SK-N-MC (cell line): ENCODE measurements around the gene OPN4.

ENCODE experiments used
- DNase-seq: peaks from one replicate; pipeline ENCODE4 v3.0.0-alpha.2; 2011; ENCODE audit warnings: low read depth, low spot score
- H3K27ac ChIP-seq: fragments of 200-600 bp; sonication (generic); 2 replicates; pipeline ENCODE4 v1.5.1; 2016; ENCODE audit warnings: mixed run types
- H3K36me3 ChIP-seq: fragments of 200-600 bp; sonication (generic); 2 replicates; pipeline ENCODE4 v1.6.1; 2017; ENCODE audit warnings: antibody characterized with exemption, low read length, mixed read lengths; ENCODE audit not compliant: insufficient read depth
- H3K4me3 ChIP-seq: fragments of 200-600 bp; sonication (generic); 2 replicates; pipeline ENCODE4 v1.5.1; 2016
- H3K9ac ChIP-seq: fragments of 200-600 bp; sonication (generic); 2 replicates; pipeline ENCODE4 v1.8.0; 2017; ENCODE audit warnings: mixed run types, mixed read lengths; ENCODE audit not compliant: insufficient read length
- H3K9me3 ChIP-seq: fragments of 200-600 bp; sonication (generic); 2 replicates; pipeline ENCODE4 v1.6.1; 2017; ENCODE audit warnings: low read depth, mild to moderate bottlenecking, antibody characterized with exemption, low read length, moderate library complexity, mixed read lengths
- EZH2 ChIP-seq: fragments of 200-600 bp; sonication (generic); IDR thresholded peaks from one replicate; pipeline ENCODE4 v1.6.1; 2017; ENCODE audit warnings: antibody characterized with exemption
- FOXP2 ChIP-seq: optimal IDR thresholded peaks from 2 replicates; pipeline ENCODE3; 2011; ENCODE audit warnings: mild to moderate bottlenecking, moderate library complexity; ENCODE audit not compliant: insufficient read depth; ENCODE audit errors: extremely low read length, control extremely low read depth
- POLR2AphosphoS5 ChIP-seq: IDR thresholded peaks from 2 replicates; pipeline ENCODE4 v1.6.1; 2012; ENCODE audit warnings: mild to moderate bottlenecking, low read depth, low read length, borderline replicate concordance

Gene OPN4

GRCh38 chr10:86705905-86706304 is 51.6 kb downstream of the OPN4 start:
- Histone ChIP-seq H3K36me3 (no peaks in the 10 kb centered on the region), H3K9me3 (no peaks in the 10 kb centered on the region), H3K9ac (no peak overlapping the region), H3K27ac (no peak overlapping the region), H3K4me3 (no peak overlapping the region)
- no peak for DNase-seq
- no peak for TF ChIP-seq EZH2

GRCh38 chr10:86706401-86706841 is 52.1 kb downstream of the OPN4 start:
- no peaks in the 10 kb centered on the region for H3K9me3 ChIP-seq
- no peak overlapping the region for H3K4me3 ChIP-seq
- no peak overlapping the region for H3K27ac ChIP-seq
- TF ChIP-seq EZH2 (no peak), POLR2AphosphoS5 (no peak), FOXP2 (no peak)
- H3K36me3 ChIP-seq: no peaks in the 10 kb centered on the region
- H3K9ac ChIP-seq: no peak overlapping the region
- DNase-seq: no peak

GRCh38 chr10:86706977-86707376 is 52.6 kb downstream of the OPN4 start:
- Histone ChIP-seq H3K9me3 (no peaks in the 10 kb centered on the region), H3K27ac (no peak overlapping the region), H3K36me3 (no peaks in the 10 kb centered on the region), H3K4me3 (no peak overlapping the region), H3K9ac (no peak overlapping the region)
- TF ChIP-seq FOXP2 (no peak), EZH2 (no peak), POLR2AphosphoS5 (no peak)
- no peak for DNase-seq

- TF ChIP-seq FOXP2: no peak
- no peak for TF ChIP-seq POLR2AphosphoS5
- TF ChIP-seq EZH2: no peak
- Histone ChIP-seq H3K9ac (no peak overlapping the region), H3K27ac (no peak overlapping the region), H3K36me3 (no peaks in the 10 kb centered on the region), H3K9me3 (no peaks in the 10 kb centered on the region), H3K4me3 (no peak overlapping the region)
- DNase-seq: no peak
Observed at GRCh38 chr10:86707505-86707904, 53.2 kb downstream of the OPN4 start.

GRCh38 chr10:86708068-86708782 is 53.9 kb downstream of the OPN4 start:
- no peak for TF ChIP-seq EZH2
- Histone ChIP-seq H3K9me3 (no peaks in the 10 kb centered on the region), H3K4me3 (no peak overlapping the region), H3K27ac (no peak overlapping the region), H3K36me3 (no peaks in the 10 kb centered on the region), H3K9ac (no peak overlapping the region)
- DNase-seq: no peak

GRCh38 chr10:86708783-86709380 is 54.5 kb downstream of the OPN4 start:
- H3K36me3 ChIP-seq: no peaks in the 10 kb centered on the region
- H3K4me3 ChIP-seq: no peak overlapping the region
- H3K9me3 ChIP-seq: no peaks in the 10 kb centered on the region
- DNase-seq: no peak
- no peak overlapping the region for H3K9ac ChIP-seq
- H3K27ac ChIP-seq: no peak overlapping the region
- no peak for TF ChIP-seq FOXP2
- no peak for TF ChIP-seq EZH2
- no peak for TF ChIP-seq POLR2AphosphoS5

GRCh38 chr10:86709396-86710185 is 55.2 kb downstream of the OPN4 start:
- DNase-seq: no peak
- no peak for TF ChIP-seq POLR2AphosphoS5
- TF ChIP-seq EZH2: no peak
- no peak for TF ChIP-seq FOXP2
- Histone ChIP-seq H3K9me3 (no peaks in the 10 kb centered on the region), H3K9ac (no peak overlapping the region), H3K36me3 (no peaks in the 10 kb centered on the region), H3K4me3 (no peak overlapping the region), H3K27ac (no peak overlapping the region)

GRCh38 chr10:86710987-86711512 is 56.7 kb downstream of the OPN4 start:
- Histone ChIP-seq H3K9ac (peak overlapping the region; percentile 71), H3K36me3 (no peaks in the 10 kb centered on the region), H3K4me3 (peak overlapping the region; percentile 71), H3K9me3 (no peaks in the 10 kb centered on the region), H3K27ac (no peak overlapping the region; the same call in 1 of the 2 replicates)
- TF ChIP-seq FOXP2 (no peak), POLR2AphosphoS5 (no peak), EZH2 (no peak)
- DNase-seq: no peak
